Transverse colon (tissue), 4 donors: ENCODE measurements around the gene AGAP1. TPM values are rescaled to one million over a fixed set of nuclear protein-coding genes. Genes with fewer than 3 reads are reported as not detected.

Experiments used
- DNase-seq: peaks from one replicate; pipeline ENCODE4 v3.0.0-alpha.2; 2019
- H3K27ac ChIP-seq, 4 donors: fragments of 200-600 bp; sonication (generic); 2 replicates each; pipeline ENCODE4 v1.5.1; 2016 to 2018; ENCODE audit warnings: inconsistent platforms in 4 of 4
- H3K27me3 ChIP-seq: fragments of 200-600 bp; sonication (generic); 2 replicates; pipeline ENCODE4 v1.5.1; 2017; ENCODE audit warnings: inconsistent platforms
- H3K36me3 ChIP-seq, 4 donors: fragments of 200-600 bp; sonication (generic); 2 replicates each; pipeline ENCODE4 v1.5.1; 2017 to 2019; ENCODE audit warnings: inconsistent platforms in 4 of 4
- H3K4me1 ChIP-seq, 4 donors: fragments of 200-600 bp; sonication (generic); 2 replicates each; pipeline ENCODE4 v1.5.1; 2017 to 2020; ENCODE audit warnings: inconsistent platforms in 4 of 4
- H3K4me3 ChIP-seq, 4 donors: fragments of 200-600 bp; sonication (generic); 1 replicate in 1 of 4; 2 replicates in 3 of 4; pipeline versions ENCODE4 v1.5.1 to v1.6.1; 2017 to 2019; ENCODE audit warnings: inconsistent platforms in 4 of 4
- H3K9me3 ChIP-seq, 2 donors: fragments of 200-600 bp; sonication (generic); 2 replicates each; pipeline ENCODE4 v1.5.1; 2017 to 2019; ENCODE audit warnings: inconsistent platforms in 2 of 2
- CTCF ChIP-seq, 5 experiments: fragments of 200-600 bp in 3 of 5; fragments of 450-650 bp in 2 of 5; sonication (generic) in 3 of 5; IDR thresholded peaks; 1 replicate in 2 of 5; 2 replicates in 3 of 5; pipeline ENCODE4 v1.5.1; 2016 to 2017; ENCODE audit warnings: antibody characterized with exemption in 5 of 5, inconsistent platforms in 3 of 5, mild to moderate bottlenecking in 2 of 5, moderate library complexity in 1 of 5
- EP300 ChIP-seq: sonication (generic); formaldehyde crosslinking; IDR thresholded peaks from one replicate; pipeline ENCODE4 v1.6.1; 2017; ENCODE audit warnings: antibody characterized with exemption, low read depth
- POLR2A ChIP-seq: fragments of 450-650 bp; IDR thresholded peaks from one replicate; pipeline ENCODE4 v1.6.1; 2016; ENCODE audit warnings: antibody characterized with exemption, mild to moderate bottlenecking, moderate library complexity
- POLR2AphosphoS5 ChIP-seq, 3 donors: sonication (generic); formaldehyde crosslinking; IDR thresholded peaks; one replicate each; pipeline ENCODE4 v1.6.1; 2016; ENCODE audit warnings: antibody characterized with exemption in 3 of 3
- WGBS, 2 donors: methylation state at CpG; one replicate each; pipeline ENCODE4 v1.1.5; 2018; ENCODE audit warnings: low coverage in 1 of 2; 5-methylcytosine and 5-hydroxymethylcytosine counted together
- in situ Hi-C, 4 donors: fragments of 200-750 bp; cut with MboI; loops; one replicate each; pipeline versions ENCODE4 v1.15.0 to v1.15.1; 2017; ENCODE audit warnings: low sequenced_read_pairs in 3 of 4, low pct_ligation_motif_present in 1 of 4, low pct_unique_long_range_greater_than_20kb in 1 of 4
- intact Hi-C: fragments of 100-400 bp; cut with DNase I; formaldehyde crosslinking; loops from one replicate; pipeline ENCODE4 v1.15.1; 2023; ENCODE audit warnings: low total_unique reads
- total RNA-seq, 4 donors: library from RNA; depleted of rRNA; stranded (reverse); fragments of >200 nt; gene quantifications; one replicate each; pipeline ENCODE4 v1.1.0, GENCODE V29; 2016

The AGAP1 gene
- total RNA-seq, 4 donors from 2014 or later, result 56.1 to 96.9 (median 71.2) TPM

GRCh38 chr2:235768606-235769005 is 274.8 kb downstream of the AGAP1 start:
- WGBS, 2 donors, result 89 to 100% methylated on average over 1 to 13 of the region's 13 CpGs
- no peaks in the 10 kb centered on the region for H3K36me3 ChIP-seq
- in situ Hi-C loops (loop anchor here in 2 of 4 donors (25.0 kb wide), 1 partner anchor 1294 kb away; no protein-coding TSS in a partner anchor), intact Hi-C loops (loop anchor here (5.0 kb wide), 1 partner anchor 414 kb away; no protein-coding TSS in a partner anchor)
- no peak for DNase-seq
- H3K4me3 ChIP-seq, result no peak overlapping the region
- TF ChIP-seq POLR2AphosphoS5 (IDR thresholded peaks at IDR 0.05) (no peak), POLR2A (no peak), CTCF (IDR thresholded peaks at IDR 0.05) (no peak), EP300 (no peak)
- no peaks in the 10 kb centered on the region for H3K27me3 ChIP-seq
- H3K4me1 ChIP-seq, result peaks cover 0 to 8% (median 0%) of the 10 kb centered on the region in 4 donors
- H3K9me3 ChIP-seq, result no peaks in the 10 kb centered on the region
- no peak overlapping the region for H3K27ac ChIP-seq

GRCh38 chr2:235769046-235769445 is 275.2 kb downstream of the AGAP1 start:
- Histone ChIP-seq H3K36me3 (no peaks in the 10 kb centered on the region), H3K27me3 (no peaks in the 10 kb centered on the region), H3K27ac (no peak overlapping the region), H3K9me3 (no peaks in the 10 kb centered on the region), H3K4me3 (no peak overlapping the region), H3K4me1 (peaks cover 0 to 8% (median 0%) of the 10 kb centered on the region in 4 donors)
- intact Hi-C loops (loop anchor here (5.0 kb wide), 1 partner anchor 413 kb away; no protein-coding TSS in a partner anchor), in situ Hi-C loops (loop anchor here in 2 of 4 donors (25.0 kb wide), 1 partner anchor 1293 kb away; no protein-coding TSS in a partner anchor)
- 90 to 100% methylated on average over 2 to 7 of the region's 7 CpGs for WGBS, 2 donors
- no peak for TF ChIP-seq CTCF (IDR thresholded peaks at IDR 0.05)
- no peak for TF ChIP-seq EP300
- DNase-seq, result no peak

- Histone ChIP-seq H3K36me3 (peaks cover 0 to 4% (median 0%) of the 10 kb centered on the region in 4 donors), H3K27me3 (no peaks in the 10 kb centered on the region), H3K4me3 (no peak overlapping the region), H3K9me3 (no peaks in the 10 kb centered on the region), H3K27ac (no peak overlapping the region), H3K4me1 (peaks cover 0 to 4% (median 0%) of the 10 kb centered on the region in 4 donors)
- DNase-seq, result no peak
- intact Hi-C loops, result no loop called here
- in situ Hi-C loops, result loop anchor here (10.0 to 25.0 kb wide), 3 partner anchors 404 to 1291 kb away; no protein-coding TSS in a partner anchor
- no peak for TF ChIP-seq POLR2AphosphoS5 (IDR thresholded peaks at IDR 0.05)
- no peak for TF ChIP-seq POLR2A
- no peak for TF ChIP-seq EP300
- no peak for TF ChIP-seq CTCF (IDR thresholded peaks at IDR 0.05)
- WGBS, 2 donors, result 91 to 96% methylated on average over 3 to 15 of the region's 23 CpGs
Measured at GRCh38 chr2:235770909-235771820, 277.3 kb downstream of the AGAP1 start.

GRCh38 chr2:235773188-235773928 is 279.5 kb downstream of the AGAP1 start:
- TF ChIP-seq POLR2AphosphoS5 (IDR thresholded peaks at IDR 0.05) (no peak), POLR2A (no peak), EP300 (no peak), CTCF (IDR thresholded peaks at IDR 0.05) (no peak)
- Histone ChIP-seq H3K27ac (no peak overlapping the region), H3K9me3 (no peaks in the 10 kb centered on the region), H3K27me3 (no peaks in the 10 kb centered on the region), H3K36me3 (peaks cover 0 to 4% (median 0%) of the 10 kb centered on the region in 4 donors), H3K4me1 (no peaks in the 10 kb centered on the region), H3K4me3 (no peak overlapping the region)
- DNase-seq, result no peak
- in situ Hi-C loops (loop anchor here (10.0 to 25.0 kb wide), 3 partner anchors 401 to 1289 kb away; no protein-coding TSS in a partner anchor), intact Hi-C loops (no loop called here)
- WGBS, 2 donors, result 80 to 86% methylated on average over 3 to 9 of the region's 9 CpGs
